K562 (cell line): ENCODE data around the gene BCAN. TPM values are rescaled to one million over a fixed set of nuclear protein-coding genes. Genes with fewer than 3 reads are reported as not detected.

Source experiments
- ESRRA ChIP-seq: fragments of 450-650 bp; IDR thresholded peaks from 2 replicates; pipeline ENCODE4 v1.6.1; 2014; ENCODE audit warnings: low read depth, mild to moderate bottlenecking, moderate library complexity, borderline replicate concordance
- GABPB2 ChIP-seq: fragments of 250-450 bp; sonication (Bioruptor Pico); conservative IDR thresholded peaks from 2 replicates; pipeline ENCODE4 v1.5.1; 2021; ENCODE audit warnings: mild to moderate bottlenecking
- MCM5 ChIP-seq: fragments of 450-650 bp; IDR thresholded peaks from 2 replicates; pipeline ENCODE4 v1.6.1; 2016; ENCODE audit warnings: low read depth
- MXI1 ChIP-seq: IDR thresholded peaks from 2 replicates; pipeline ENCODE4 v1.6.1; 2011; ENCODE audit warnings: low read depth, mild to moderate bottlenecking, improper control_type of control experiment, low read length
- NR2C2 ChIP-seq, 2 experiments: fragments of 200-800 bp in 1 of 2; sonication (Bioruptor generic) in 1 of 2; sonication (generic) in 1 of 2; formaldehyde crosslinking in 1 of 2; IDR thresholded peaks; 2 replicates each; pipeline versions ENCODE4 v1.6.1 to v1.8.0; 2016 to 2022; ENCODE audit warnings: mild to moderate bottlenecking in 1 of 2, missing compliant biosample characterization in 1 of 2, missing genetic modification characterization in 1 of 2, missing genetic modification reagents in 1 of 2
- RFX1 ChIP-seq: fragments of 450-650 bp; IDR thresholded peaks from 2 replicates; pipeline ENCODE4 v1.6.1; 2016; ENCODE audit warnings: mild to moderate bottlenecking, moderate library complexity
- SAFB ChIP-seq: fragments of 200-400 bp; formaldehyde crosslinking; IDR thresholded peaks from 2 replicates; pipeline ENCODE4 v1.6.1; 2017; ENCODE audit warnings: low read depth, low read length, borderline replicate concordance
- ZNF696 ChIP-seq: fragments of 250-450 bp; sonication (Bioruptor Pico); conservative IDR thresholded peaks from 2 replicates; pipeline ENCODE4 v1.4.0; 2020; ENCODE audit warnings: mild to moderate bottlenecking, moderate library complexity
- polyA plus RNA-seq, 8 experiments: library from polyadenylated mRNA; depleted of rRNA in 4 of 8; stranded (reverse) in 5 of 8; unstranded in 3 of 8; fragments of >200 nt; fragmentation: Nextera tagmentation in 2 of 8; fragmentation: Illumina TruSeq in 1 of 8; extraction: Ambion mirVana in 2 of 8; extraction: Trizol in 1 of 8; gene quantifications; 2 replicates each; pipeline versions ENCODE4 v1.2.1 to v1.2.3, GENCODE V29; 2011 to 2014; ENCODE audit warnings: inconsistent platforms in 1 of 8, missing spikeins in 1 of 8
- total RNA-seq, 7 experiments: library from RNA; depleted of rRNA in 6 of 7; stranded (reverse); fragments of >200 nt in 6 of 7; fragmentation: Illumina TruSeq in 2 of 7; extraction: Trizol in 2 of 7; gene quantifications; 2 replicates each; pipeline versions ENCODE4 v1.2.1 to v1.2.3, GENCODE V29; 2011 to 2021; ENCODE audit warnings: low replicate concordance in 1 of 7
- TF ChIP-seq, protein P1 (sequence below): sonication (generic); formaldehyde crosslinking; IDR thresholded peaks from 2 replicates; pipeline ENCODE4 v1.8.0; 2022; ENCODE audit warnings: mild to moderate bottlenecking, missing genetic modification reagents, borderline replicate concordance
- TF ChIP-seq, protein P2 (sequence below): sonication (generic); formaldehyde crosslinking; IDR thresholded peaks from 2 replicates; pipeline ENCODE4 v1.8.1; 2022; ENCODE audit warnings: missing genetic modification reagents
- TF ChIP-seq, protein P3 (sequence below): sonication (generic); formaldehyde crosslinking; IDR thresholded peaks from 2 replicates; pipeline ENCODE4 v1.8.0; 2023; ENCODE audit warnings: mild to moderate bottlenecking, missing genetic modification reagents
- TF ChIP-seq, protein P4 (sequence below): fragments of 250-450 bp; sonication (Bioruptor Pico); IDR thresholded peaks from 2 replicates; pipeline ENCODE4 v1.5.0; 2020; ENCODE audit warnings: mild to moderate bottlenecking, borderline replicate concordance
- TF ChIP-seq, protein P5 (sequence below): sonication (generic); formaldehyde crosslinking; IDR thresholded peaks from 2 replicates; pipeline ENCODE4 v1.8.1; 2023; ENCODE audit warnings: mild to moderate bottlenecking, missing genetic modification reagents

Gene BCAN
- total and polyA plus RNA-seq, 9 of the 15 experiments (the other 6 are each of a cell fraction or from before 2014, with no cell fraction given) = 0.04 to 0.33 (median 0.14) TPM; not detected in 5

DNA sequence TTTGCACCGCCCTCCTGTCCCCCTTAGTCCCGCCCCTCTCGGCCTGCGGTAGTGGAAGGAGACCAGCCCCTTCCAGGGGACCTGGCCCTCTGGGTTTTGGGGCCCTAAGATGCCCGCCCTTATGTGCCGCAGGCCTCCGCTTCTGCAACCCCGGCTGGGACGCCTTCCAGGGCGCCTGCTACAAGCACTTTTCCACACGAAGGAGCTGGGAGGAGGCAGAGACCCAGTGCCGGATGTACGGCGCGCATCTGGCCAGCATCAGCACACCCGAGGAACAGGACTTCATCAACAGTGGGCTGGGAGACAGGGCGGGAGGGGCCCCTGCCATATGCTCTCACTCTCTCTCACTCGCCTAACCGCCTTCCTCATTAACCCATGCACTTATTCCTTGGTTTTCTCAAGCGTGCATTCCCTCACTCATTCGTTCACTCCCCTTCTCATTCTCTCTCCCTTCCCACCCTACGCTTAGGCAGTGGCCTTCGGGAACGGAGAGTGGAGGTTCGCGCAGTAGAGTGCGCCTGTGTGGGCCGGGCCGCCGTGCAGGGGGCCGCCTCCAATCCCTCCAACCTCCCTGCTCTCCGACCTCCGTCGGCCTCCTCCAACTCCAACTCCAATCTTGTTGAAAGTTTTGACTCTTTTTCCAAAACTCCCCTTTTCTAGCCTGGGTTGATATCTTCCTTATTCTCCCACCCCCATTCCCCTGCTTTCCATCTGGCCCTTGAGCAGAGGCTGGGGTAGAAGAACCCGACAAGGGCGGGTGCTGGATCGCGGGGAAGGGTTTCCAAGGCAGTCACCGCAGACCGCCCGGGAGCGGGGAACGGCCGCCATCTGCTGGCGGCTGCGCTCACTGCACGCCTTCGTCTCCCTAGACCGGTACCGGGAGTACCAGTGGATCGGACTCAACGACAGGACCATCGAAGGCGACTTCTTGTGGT is 15.2 kb downstream of the BCAN start (continued):
- TF ChIP-seq, protein P1, sequence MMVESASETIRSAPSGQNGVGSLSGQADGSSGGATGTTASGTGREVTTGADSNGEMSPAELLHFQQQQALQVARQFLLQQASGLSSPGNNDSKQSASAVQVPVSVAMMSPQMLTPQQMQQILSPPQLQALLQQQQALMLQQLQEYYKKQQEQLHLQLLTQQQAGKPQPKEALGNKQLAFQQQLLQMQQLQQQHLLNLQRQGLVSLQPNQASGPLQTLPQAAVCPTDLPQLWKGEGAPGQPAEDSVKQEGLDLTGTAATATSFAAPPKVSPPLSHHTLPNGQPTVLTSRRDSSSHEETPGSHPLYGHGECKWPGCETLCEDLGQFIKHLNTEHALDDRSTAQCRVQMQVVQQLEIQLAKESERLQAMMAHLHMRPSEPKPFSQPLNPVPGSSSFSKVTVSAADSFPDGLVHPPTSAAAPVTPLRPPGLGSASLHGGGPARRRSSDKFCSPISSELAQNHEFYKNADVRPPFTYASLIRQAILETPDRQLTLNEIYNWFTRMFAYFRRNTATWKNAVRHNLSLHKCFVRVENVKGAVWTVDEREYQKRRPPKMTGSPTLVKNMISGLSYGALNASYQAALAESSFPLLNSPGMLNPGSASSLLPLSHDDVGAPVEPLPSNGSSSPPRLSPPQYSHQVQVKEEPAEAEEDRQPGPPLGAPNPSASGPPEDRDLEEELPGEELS (CRISPR knock-in tag) = no peak
- TF ChIP-seq GABPB2 (CRISPR knock-in tag) = no peak
- TF ChIP-seq, protein P2, sequence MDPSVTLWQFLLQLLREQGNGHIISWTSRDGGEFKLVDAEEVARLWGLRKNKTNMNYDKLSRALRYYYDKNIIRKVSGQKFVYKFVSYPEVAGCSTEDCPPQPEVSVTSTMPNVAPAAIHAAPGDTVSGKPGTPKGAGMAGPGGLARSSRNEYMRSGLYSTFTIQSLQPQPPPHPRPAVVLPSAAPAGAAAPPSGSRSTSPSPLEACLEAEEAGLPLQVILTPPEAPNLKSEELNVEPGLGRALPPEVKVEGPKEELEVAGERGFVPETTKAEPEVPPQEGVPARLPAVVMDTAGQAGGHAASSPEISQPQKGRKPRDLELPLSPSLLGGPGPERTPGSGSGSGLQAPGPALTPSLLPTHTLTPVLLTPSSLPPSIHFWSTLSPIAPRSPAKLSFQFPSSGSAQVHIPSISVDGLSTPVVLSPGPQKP = no peak
- TF ChIP-seq, protein P3, sequence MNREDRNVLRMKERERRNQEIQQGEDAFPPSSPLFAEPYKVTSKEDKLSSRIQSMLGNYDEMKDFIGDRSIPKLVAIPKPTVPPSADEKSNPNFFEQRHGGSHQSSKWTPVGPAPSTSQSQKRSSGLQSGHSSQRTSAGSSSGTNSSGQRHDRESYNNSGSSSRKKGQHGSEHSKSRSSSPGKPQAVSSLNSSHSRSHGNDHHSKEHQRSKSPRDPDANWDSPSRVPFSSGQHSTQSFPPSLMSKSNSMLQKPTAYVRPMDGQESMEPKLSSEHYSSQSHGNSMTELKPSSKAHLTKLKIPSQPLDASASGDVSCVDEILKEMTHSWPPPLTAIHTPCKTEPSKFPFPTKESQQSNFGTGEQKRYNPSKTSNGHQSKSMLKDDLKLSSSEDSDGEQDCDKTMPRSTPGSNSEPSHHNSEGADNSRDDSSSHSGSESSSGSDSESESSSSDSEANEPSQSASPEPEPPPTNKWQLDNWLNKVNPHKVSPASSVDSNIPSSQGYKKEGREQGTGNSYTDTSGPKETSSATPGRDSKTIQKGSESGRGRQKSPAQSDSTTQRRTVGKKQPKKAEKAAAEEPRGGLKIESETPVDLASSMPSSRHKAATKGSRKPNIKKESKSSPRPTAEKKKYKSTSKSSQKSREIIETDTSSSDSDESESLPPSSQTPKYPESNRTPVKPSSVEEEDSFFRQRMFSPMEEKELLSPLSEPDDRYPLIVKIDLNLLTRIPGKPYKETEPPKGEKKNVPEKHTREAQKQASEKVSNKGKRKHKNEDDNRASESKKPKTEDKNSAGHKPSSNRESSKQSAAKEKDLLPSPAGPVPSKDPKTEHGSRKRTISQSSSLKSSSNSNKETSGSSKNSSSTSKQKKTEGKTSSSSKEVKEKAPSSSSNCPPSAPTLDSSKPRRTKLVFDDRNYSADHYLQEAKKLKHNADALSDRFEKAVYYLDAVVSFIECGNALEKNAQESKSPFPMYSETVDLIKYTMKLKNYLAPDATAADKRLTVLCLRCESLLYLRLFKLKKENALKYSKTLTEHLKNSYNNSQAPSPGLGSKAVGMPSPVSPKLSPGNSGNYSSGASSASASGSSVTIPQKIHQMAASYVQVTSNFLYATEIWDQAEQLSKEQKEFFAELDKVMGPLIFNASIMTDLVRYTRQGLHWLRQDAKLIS (CRISPR knock-in tag) = no peak
- no peak for TF ChIP-seq MXI1
- no peak for TF ChIP-seq NR2C2 (CRISPR knock-in tag; IDR thresholded peaks at IDR 0.05)
- TF ChIP-seq NR2C2 (tag; IDR thresholded peaks at IDR 0.05) = no peak
- TF ChIP-seq ZNF696 (CRISPR knock-in tag) = no peak
- no peak for TF ChIP-seq RFX1
- TF ChIP-seq, protein P4, sequence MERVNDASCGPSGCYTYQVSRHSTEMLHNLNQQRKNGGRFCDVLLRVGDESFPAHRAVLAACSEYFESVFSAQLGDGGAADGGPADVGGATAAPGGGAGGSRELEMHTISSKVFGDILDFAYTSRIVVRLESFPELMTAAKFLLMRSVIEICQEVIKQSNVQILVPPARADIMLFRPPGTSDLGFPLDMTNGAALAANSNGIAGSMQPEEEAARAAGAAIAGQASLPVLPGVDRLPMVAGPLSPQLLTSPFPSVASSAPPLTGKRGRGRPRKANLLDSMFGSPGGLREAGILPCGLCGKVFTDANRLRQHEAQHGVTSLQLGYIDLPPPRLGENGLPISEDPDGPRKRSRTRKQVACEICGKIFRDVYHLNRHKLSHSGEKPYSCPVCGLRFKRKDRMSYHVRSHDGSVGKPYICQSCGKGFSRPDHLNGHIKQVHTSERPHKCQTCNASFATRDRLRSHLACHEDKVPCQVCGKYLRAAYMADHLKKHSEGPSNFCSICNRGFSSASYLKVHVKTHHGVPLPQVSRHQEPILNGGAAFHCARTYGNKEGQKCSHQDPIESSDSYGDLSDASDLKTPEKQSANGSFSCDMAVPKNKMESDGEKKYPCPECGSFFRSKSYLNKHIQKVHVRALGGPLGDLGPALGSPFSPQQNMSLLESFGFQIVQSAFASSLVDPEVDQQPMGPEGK (CRISPR knock-in tag) = no peak
- no peak for TF ChIP-seq SAFB
- TF ChIP-seq MCM5 = no peak
- TF ChIP-seq, protein P5, sequence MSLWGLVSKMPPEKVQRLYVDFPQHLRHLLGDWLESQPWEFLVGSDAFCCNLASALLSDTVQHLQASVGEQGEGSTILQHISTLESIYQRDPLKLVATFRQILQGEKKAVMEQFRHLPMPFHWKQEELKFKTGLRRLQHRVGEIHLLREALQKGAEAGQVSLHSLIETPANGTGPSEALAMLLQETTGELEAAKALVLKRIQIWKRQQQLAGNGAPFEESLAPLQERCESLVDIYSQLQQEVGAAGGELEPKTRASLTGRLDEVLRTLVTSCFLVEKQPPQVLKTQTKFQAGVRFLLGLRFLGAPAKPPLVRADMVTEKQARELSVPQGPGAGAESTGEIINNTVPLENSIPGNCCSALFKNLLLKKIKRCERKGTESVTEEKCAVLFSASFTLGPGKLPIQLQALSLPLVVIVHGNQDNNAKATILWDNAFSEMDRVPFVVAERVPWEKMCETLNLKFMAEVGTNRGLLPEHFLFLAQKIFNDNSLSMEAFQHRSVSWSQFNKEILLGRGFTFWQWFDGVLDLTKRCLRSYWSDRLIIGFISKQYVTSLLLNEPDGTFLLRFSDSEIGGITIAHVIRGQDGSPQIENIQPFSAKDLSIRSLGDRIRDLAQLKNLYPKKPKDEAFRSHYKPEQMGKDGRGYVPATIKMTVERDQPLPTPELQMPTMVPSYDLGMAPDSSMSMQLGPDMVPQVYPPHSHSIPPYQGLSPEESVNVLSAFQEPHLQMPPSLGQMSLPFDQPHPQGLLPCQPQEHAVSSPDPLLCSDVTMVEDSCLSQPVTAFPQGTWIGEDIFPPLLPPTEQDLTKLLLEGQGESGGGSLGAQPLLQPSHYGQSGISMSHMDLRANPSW (CRISPR knock-in tag) = 0 out of 2 replicates have a peak, but pooled peaks have one; percentile 72
- TF ChIP-seq ESRRA = 0 out of 2 replicates have a peak, but pooled peaks have one; percentile 44
